Sigmoid colon (tissue), 7 donors: ENCODE measurements around the gene CCR7. TPM values are rescaled to one million over a fixed set of nuclear protein-coding genes. Genes with fewer than 3 reads are reported as not detected.

Source experiments
- DNase-seq: peaks from one replicate; pipeline ENCODE4 v3.0.0-alpha.2; 2019
- H3K27ac ChIP-seq, 4 donors: fragments of 200-600 bp; sonication (generic); one replicate each; pipeline ENCODE4 v1.5.1; 2016 to 2019; ENCODE audit warnings: mild to moderate bottlenecking in 1 of 4
- H3K27me3 ChIP-seq, 3 donors: fragments of 200-600 bp; sonication (generic); one replicate each; pipeline ENCODE4 v1.5.1; 2019; ENCODE audit warnings: mild to moderate bottlenecking in 1 of 3
- H3K36me3 ChIP-seq, 4 donors: fragments of 200-600 bp; sonication (generic); one replicate each; pipeline ENCODE4 v1.5.1; 2016 to 2019
- H3K4me1 ChIP-seq, 4 donors: fragments of 200-600 bp; sonication (generic); one replicate each; pipeline ENCODE4 v1.5.1; 2017 to 2019
- H3K4me3 ChIP-seq, 4 donors: fragments of 200-600 bp; sonication (generic); one replicate each; pipeline ENCODE4 v1.5.1; 2017 to 2019; ENCODE audit warnings: mild to moderate bottlenecking in 2 of 4, moderate library complexity in 1 of 4
- H3K9me3 ChIP-seq, 4 donors: fragments of 200-600 bp in 3 of 4; sonication (generic) in 3 of 4; one replicate each; pipeline versions ENCODE4 v1.5.1 to v1.6.1; 2013 to 2019
- CTCF ChIP-seq, 4 experiments: fragments of 450-650 bp in 3 of 4; fragments of 200-600 bp in 1 of 4; IDR thresholded peaks; one replicate each; pipeline ENCODE4 v1.5.1; 2016 to 2019; ENCODE audit warnings: antibody characterized with exemption in 4 of 4, mild to moderate bottlenecking in 3 of 4, moderate library complexity in 2 of 4
- EP300 ChIP-seq, 4 donors: sonication (generic); formaldehyde crosslinking; IDR thresholded peaks; one replicate each; pipeline ENCODE4 v1.6.1; 2017; ENCODE audit warnings: antibody characterized with exemption in 4 of 4
- POLR2A ChIP-seq, 2 donors: fragments of 450-650 bp; IDR thresholded peaks; one replicate each; pipeline ENCODE4 v1.6.1; 2016; ENCODE audit warnings: antibody characterized with exemption in 2 of 2, mild to moderate bottlenecking in 2 of 2, moderate library complexity in 2 of 2
- POLR2AphosphoS5 ChIP-seq, 4 donors: sonication (generic); formaldehyde crosslinking; IDR thresholded peaks; one replicate each; pipeline ENCODE4 v1.6.1; 2017; ENCODE audit warnings: antibody characterized with exemption in 4 of 4
- WGBS, 2 donors: extraction: QIAGEN DNeasy Blood & Tissue Kit; methylation state at CpG; one replicate each; pipeline ENCODE4 v1.1.7; 2013; 5-methylcytosine and 5-hydroxymethylcytosine counted together
- intact Hi-C: fragments of 100-400 bp; cut with DNase I; formaldehyde crosslinking; loops from one replicate; pipeline ENCODE4 v1.15.1; 2023
- polyA plus RNA-seq, 3 donors: library from polyadenylated mRNA; stranded (reverse); fragments of 200-250 nt; gene quantifications; one replicate each; pipeline ENCODE4 v1.2.3, GENCODE V29; 2013
- total RNA-seq, 4 donors: library from RNA; depleted of rRNA; stranded (reverse); fragments of >200 nt; gene quantifications; one replicate each; pipeline ENCODE4 v1.1.0, GENCODE V29; 2016
- donor health status: healthy with polysubstance abuse.
- donor health status: Bipolar disorder and iron deficiency.
- donor health status: healthy.

CCR7 gene
- total and polyA plus RNA-seq, 7 donors, result 73.5 TPM; not detected in 6

- Histone ChIP-seq H3K27me3 (no peaks in the 10 kb centered on the region), H3K4me3 (no peak overlapping the region), H3K9me3 (no peaks in the 10 kb centered on the region), H3K36me3 (no peaks in the 10 kb centered on the region), H3K27ac (peak overlapping the region; percentile 20 to 71 (median 62)), H3K4me1 (peaks cover 0 to 70% (median 61%) of the 10 kb centered on the region in 4 donors)
- DNase-seq, result no peak
- peak in 1 of 4 donors; percentile 34 for TF ChIP-seq POLR2AphosphoS5 (IDR thresholded peaks at IDR 0.05)
- TF ChIP-seq CTCF (IDR thresholded peaks at IDR 0.05), result no peak
- no peak for TF ChIP-seq EP300 (IDR thresholded peaks at IDR 0.05)
- intact Hi-C loops, result no loop called here
- 44 to 71% methylated on average over 16 of the region's 16 CpGs for WGBS, 2 donors
These were observed 8.3 kb downstream of the CCR7 start for GRCh38 chr17:40556884-40557414.

- Histone ChIP-seq H3K36me3 (no peaks in the 10 kb centered on the region), H3K27ac (peak overlapping the region in 3 of 4 donors; percentile 55 to 71 (median 69)), H3K9me3 (no peaks in the 10 kb centered on the region), H3K4me1 (peaks cover 0 to 77% (median 68%) of the 10 kb centered on the region in 4 donors), H3K27me3 (no peaks in the 10 kb centered on the region), H3K4me3 (no peak overlapping the region)
- TF ChIP-seq POLR2A (IDR thresholded peaks at IDR 0.05) (no peak), CTCF (IDR thresholded peaks at IDR 0.05) (no peak), POLR2AphosphoS5 (IDR thresholded peaks at IDR 0.05) (no peak), EP300 (IDR thresholded peaks at IDR 0.05) (no peak)
- no peak for DNase-seq
- intact Hi-C loops, result no loop called here
- 97 to 98% methylated on average over 1 of the region's 1 CpG for WGBS, 2 donors
These were observed 9.0 kb downstream of the CCR7 start for GRCh38 chr17:40556198-40556661.

DNA sequence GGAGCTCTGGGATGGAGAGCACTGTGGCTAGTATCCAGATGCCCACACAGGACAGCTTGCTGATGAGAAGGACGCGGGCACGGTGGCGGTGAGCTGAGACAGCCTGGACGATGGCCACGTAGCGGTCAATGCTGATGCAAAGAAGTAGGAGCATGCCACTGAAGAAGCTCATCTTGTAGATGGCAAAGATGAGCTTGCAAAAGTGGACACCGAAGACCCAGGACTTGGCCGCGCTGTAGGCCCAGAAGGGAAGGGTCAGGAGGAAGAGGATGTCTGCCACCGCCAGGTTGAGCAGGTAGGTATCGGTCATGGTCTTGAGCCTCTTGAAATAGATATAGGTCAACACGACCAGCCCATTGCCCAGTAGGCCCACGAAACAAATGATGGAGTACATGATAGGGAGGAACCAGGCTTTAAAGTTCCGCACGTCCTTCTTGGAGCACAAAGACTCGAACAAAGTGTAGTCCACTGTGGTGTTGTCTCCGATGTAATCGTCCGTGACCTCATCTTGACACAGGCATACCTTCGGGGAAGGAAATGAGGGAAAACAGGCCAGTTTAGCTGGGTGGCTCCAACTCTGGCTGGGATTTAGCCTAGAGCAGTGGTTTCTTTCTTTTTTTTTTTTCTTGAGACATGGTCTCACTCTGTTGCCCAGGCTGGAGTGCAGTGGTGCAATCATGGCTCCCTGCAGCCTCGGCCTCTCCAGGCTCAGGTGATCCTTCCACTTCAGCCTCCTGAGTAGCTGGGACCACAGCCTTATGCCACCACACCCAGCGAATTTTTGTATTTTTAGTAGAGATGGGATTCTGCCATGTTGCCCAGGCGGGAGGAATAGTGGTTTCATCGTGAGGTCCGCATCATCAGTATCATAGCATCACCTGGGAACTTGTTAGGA is 9.7 kb downstream of the CCR7 start:
- no peaks in the 10 kb centered on the region for H3K9me3 ChIP-seq
- 95 to 96% methylated on average over 26 of the region's 26 CpGs for WGBS, 2 donors
- DNase-seq, result no peak
- H3K27me3 ChIP-seq, result no peaks in the 10 kb centered on the region
- intact Hi-C loops, result no loop called here
- H3K4me1 ChIP-seq, result peaks cover 0 to 82% (median 72%) of the 10 kb centered on the region in 4 donors
- TF ChIP-seq POLR2A (IDR thresholded peaks at IDR 0.05) (no peak), EP300 (IDR thresholded peaks at IDR 0.05) (no peak), POLR2AphosphoS5 (IDR thresholded peaks at IDR 0.05) (no peak), CTCF (IDR thresholded peaks at IDR 0.05) (no peak)
- H3K36me3 ChIP-seq, result no peaks in the 10 kb centered on the region
- peak overlapping the region in 2 of 4 donors; percentile 13 to 69 for H3K27ac ChIP-seq
- no peak overlapping the region for H3K4me3 ChIP-seq

- intact Hi-C loops, result loop anchor here (5.0 kb wide), 2 partner anchors 112 to 252 kb away; partner anchors contain the start of gene IGFBP4
- Histone ChIP-seq H3K4me1 (peaks cover 0 to 82% (median 72%) of the 10 kb centered on the region in 4 donors), H3K9me3 (no peaks in the 10 kb centered on the region), H3K4me3 (no peak overlapping the region), H3K27ac (peak overlapping the region; percentile 74 to 90 (median 87)), H3K36me3 (no peaks in the 10 kb centered on the region), H3K27me3 (no peaks in the 10 kb centered on the region)
- no peak for TF ChIP-seq POLR2AphosphoS5 (IDR thresholded peaks at IDR 0.05)
- TF ChIP-seq POLR2A (IDR thresholded peaks at IDR 0.05), result no peak
- TF ChIP-seq CTCF (IDR thresholded peaks at IDR 0.05), result no peak
- TF ChIP-seq EP300 (IDR thresholded peaks at IDR 0.05), result no peak
- DNase-seq, result no peak
- 96% methylated on average over 27 of the region's 27 CpGs for WGBS, 2 donors
These were observed 10.5 kb downstream of the CCR7 start for GRCh38 chr17:40554646-40555295.
